NOMO-1 (cell line): ENCODE data around the gene SSBP4.

Source experiments
- DNase-seq, 2 experiments: peaks; one replicate each; lab custom pipeline; 2025; ENCODE audit not compliant: unreplicated experiment in 2 of 2; lab: John Stamatoyannopoulos, UW

The SSBP4 gene

GRCh38 chr19:18464646-18465045, 45.4 kb downstream of the SSBP4 start:
- no peak for DNase-seq

DNA sequence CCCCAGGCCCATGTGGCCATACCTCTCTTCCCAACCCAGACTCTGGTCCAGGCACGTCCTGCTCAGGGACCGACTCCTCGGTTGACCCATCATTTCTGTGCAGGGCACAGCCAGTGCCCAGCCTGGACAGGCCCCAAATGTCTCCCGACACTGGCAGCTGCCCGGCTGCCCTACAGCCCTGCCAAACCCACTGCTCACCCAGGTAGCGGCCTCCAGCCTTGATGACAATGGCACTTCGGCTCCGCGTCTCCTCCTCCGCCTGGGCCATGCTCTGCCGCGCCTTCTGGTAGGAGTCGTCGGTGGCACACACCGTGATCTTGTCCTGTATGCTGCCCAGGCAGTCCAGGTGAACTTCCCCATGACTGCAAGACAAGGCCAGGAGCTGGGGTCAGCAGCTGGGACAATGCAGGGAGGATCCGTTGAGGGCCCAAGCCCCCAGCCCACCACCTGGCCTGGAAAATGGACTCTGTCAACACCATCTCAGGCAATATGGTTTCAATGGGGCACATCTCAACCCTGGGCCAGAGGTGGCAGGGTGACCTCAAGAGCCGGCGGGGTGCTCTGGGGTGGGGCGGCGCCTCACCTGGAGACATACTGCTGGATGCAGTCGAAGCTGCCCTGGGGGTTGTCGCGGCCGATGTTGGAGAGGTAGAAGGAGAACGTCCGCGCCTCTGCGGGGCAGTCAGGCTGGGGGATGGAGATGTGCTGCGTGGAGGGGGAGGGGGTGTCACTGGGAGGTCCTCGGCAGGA, 46.2 kb downstream of the SSBP4 start:
- DNase-seq: no peak

DNA sequence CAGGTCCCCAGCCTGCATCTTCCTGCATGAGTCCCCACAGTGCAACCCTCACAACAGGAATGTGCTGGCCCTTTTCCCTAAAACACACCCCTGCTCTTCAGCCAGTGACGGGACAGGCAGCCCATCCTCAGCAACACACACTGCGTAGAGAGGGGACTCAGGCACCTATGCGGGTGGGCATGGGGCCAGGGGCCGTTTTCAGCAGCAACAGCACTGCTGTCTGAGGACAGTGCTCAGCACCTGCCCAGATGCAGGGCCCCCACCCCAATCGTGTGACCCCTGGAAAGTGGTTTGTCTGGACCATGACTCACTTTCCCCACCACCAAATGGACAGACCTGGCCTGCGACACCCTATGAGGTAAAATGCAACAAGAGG, 46.8 kb downstream of the SSBP4 start:
- DNase-seq: no peak

DNA sequence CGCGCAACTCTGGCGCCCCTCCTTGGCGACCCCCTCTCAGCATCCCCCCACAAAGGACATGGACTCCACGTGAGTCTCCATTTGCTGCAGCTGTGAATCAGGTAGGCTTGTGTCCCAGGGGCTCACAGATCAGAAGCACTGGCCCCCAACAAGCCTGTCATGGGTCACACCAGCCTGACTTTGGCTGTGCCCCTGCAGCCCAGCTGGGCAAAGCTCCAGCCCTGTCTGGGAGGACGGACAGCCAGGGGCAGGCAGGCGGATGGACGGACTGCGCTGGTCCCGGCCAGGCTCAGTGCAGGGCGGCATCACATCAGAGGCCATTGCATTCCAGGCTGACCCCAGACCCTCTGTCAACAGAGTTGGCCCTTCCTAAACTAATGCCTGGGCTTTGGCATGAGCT, 47.2 kb downstream of the SSBP4 start:
- no peak for DNase-seq

DNA sequence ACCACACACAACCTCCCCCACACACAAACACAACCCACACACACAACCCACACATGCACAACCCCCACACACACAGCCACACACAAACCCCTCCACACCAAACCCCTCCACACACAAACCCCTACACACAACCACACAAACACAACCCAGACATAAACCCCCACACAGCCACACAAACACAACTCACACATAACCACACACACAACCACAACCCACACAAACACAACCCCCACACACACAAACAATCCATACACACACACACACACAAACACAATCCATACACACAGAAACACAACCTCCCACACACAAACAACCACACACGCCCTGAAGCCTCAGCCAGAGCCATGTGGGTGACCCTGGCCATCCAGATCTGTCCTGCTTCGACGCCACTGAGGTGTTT, 48.8 kb downstream of the SSBP4 start:
- DNase-seq: no peak

DNA sequence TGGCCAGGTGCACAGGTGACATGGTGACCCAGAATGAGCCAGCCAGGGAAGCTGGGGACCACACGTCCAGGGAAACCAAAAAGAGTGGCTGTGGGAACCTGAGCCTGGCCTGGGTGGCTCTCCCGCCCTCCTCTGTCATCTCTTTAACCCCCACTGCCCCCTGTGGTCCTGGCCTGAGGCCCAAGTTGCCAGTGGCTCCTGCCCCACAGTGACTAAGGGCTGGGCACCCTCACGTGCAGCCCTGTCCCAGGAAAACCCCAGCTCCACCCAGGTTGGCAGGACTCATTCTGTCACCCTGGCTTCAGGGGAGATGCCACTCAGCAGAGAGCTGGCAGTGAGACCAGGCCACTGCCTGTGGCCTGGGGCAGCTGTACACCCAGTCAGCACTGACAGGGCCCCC, 49.3 kb downstream of the SSBP4 start:
- no peak for DNase-seq

DNA sequence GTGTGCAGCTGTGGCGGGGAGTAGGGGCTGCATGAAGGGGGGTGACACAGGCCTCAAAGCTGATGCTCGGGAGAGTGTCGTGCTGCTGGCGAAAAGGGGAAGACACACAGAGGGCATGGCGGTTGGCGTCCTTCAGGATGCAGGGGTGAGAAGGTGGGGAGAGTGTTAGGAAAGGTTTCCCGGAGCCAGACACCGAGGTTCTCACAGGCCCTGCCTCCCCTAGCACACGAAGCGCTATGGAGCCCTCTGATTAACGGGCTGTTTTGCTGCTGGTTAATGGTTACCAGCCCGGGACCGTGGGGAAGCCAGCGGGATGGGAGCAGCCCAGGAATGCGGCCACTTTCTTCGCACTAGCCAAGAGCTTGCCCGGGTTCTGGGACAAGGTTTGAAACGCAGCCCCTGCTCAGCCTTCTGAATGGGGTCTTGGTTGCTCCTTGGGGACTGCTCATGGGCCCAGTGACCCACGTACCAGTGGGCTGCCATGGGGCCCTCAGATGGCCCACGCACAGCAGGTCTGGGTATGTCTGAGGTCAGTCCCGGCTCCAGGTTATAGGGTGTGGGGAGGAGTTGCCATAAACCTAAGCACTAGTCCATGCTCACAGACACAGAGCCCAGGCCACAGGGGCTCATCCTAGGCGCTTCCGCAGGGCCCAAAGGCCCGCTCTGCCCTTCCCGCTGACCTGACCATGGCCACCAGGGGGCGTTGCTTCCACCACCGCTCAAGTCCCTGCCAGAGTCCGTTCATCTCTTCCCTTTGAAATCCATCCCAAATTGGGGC, 50.1 kb downstream of the SSBP4 start:
- DNase-seq: peak; percentile 38

DNA sequence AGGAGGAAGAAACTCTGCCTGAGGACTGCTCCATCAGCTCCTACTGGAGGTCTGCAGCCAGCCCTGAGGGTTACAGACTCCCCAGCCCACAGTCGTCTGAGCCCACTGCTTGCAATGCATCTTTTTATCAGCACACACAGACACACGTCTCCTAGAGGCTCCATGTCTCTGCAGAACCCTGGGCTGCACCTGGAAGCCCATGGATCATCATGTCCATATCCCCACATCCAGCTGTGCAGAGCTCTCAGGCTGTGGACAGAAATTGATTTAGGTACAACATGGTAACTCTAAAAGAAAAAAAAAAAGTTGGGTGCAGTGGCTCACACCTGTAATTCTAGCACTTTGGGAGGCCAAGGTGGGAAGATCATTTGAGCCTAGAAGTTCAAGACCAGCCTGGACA, 51.6 kb downstream of the SSBP4 start:
- DNase-seq: no peak

- DNase-seq: no peak
These were observed 54.0 kb downstream of the SSBP4 start for GRCh38 chr19:18473003-18473705.

DNA sequence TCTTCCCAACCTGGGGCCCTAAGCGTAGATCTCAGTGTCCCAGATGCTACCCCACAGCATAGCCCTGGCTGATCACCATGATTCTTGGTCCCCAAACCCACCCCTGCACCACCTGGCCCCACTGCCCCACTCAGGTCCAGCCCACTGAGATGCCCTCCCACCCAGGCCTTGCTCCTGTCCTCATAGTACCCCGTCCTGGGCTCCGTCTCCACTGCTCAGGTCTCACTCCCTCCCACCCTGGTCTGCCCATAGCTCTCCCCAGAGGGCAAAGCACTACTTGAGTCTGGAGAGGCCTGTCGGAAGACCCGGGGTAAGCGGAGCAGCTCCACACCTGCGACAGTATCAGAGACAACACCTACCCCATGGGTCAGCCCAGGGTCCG, 54.5 kb downstream of the SSBP4 start:
- DNase-seq: no peak

DNA sequence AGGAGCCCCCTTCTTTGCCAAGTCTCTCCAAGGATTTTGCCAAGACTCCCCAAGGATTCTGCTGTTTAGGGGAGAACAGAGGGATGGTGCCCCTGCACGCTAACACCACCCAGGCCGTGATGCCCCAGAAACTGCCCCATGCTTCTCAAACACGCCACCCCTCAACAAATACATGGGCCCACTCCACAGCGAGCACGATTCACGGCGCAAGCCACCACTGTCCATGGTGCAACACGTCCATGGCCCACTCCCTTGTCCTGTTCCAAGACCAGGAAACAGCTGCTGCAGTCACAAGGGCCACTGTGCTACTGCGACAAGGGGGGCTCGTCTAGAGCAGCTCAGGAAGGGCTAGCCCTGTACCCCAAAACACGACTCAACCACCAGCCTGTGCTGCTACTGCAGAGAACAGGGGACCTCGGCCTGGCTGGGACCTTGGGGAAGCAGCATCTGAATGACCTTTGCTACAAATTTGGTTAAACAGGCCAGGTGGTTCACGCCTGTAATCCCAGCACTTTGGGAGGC, 55.2 kb downstream of the SSBP4 start:
- DNase-seq: no peak

- DNase-seq: no peak
These were observed 55.8 kb downstream of the SSBP4 start for GRCh38 chr19:18475004-18475453.

GRCh38 chr19:18475762-18476331, 56.6 kb downstream of the SSBP4 start:
- no peak for DNase-seq

- DNase-seq: no peak
These were observed 57.4 kb downstream of the SSBP4 start for GRCh38 chr19:18476507-18477041.

DNA sequence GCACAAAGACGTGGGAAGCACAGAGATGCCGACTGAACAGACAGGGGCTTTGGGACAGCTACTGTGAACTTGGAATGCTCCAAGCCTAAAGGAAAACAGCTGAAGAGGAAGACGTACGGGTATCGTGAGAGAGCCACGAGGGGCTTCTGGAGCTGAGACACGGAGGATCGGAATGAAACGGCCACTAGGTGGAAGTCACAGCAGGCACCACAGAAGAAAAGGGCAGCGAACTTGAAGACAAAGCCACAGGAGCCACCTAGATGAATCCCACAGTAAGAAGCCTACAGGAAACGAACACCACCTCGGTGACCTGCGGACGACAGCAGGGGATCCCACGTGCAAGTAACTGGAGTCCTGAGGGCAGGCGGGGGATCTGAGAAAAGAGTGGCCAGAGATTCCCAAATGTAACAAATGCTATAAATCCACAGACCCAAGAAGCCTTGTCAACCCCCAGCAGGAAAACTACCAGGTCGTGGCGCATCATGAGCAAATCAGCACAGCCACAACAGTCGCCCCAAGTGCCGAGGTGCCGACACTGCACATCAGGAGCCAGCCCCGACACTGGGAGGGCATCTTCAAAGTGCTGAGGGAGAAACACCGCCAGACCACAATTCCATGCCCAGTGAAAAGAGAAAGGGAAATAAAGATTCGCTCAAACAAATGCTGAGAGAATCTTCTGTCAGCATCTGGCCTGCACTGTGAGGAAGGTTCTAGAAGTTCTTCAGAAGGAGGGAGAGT, 58.0 kb downstream of the SSBP4 start:
- DNase-seq: peak in 1 of 2 experiments; percentile 13

GRCh38 chr19:18477974-18478373, 58.8 kb downstream of the SSBP4 start:
- no peak for DNase-seq

DNA sequence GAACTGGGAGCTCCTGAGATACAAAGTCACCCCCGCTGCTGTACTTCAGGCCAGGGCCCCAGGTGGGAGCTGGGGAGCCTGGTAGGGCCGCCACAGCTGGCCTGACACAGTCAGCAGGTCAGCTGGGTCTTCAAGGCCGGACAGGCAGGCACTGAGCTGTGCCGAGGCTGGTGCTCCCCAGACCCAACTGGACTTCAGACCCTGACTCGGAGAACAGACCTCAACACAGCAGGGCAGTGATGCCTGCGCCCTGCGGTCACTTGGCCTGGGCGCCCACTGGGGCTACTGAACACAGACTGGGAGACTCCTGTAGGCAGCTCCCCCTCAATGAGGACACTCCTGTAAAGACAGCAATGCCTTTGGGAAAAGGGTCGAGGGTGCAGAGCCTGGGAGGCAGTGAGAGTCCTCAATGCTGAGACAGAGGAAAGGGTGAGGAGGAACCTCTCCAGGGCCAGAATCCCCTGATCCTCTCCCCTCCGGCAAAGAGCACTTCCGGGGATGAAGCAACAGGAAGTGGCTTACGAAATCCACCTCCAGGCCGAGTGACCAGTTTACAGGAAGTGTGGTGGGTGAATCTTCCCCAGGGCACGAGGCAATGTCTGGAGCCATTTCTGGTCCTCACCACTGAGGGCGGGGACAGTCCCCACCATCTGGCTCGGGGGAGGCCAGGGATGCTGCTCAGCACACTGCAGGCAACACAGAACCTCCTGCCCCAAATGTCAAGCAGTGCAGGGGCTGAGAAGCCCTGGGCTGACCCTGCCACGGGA, 59.5 kb downstream of the SSBP4 start:
- peak; percentile 87 to 96 for DNase-seq

DNA sequence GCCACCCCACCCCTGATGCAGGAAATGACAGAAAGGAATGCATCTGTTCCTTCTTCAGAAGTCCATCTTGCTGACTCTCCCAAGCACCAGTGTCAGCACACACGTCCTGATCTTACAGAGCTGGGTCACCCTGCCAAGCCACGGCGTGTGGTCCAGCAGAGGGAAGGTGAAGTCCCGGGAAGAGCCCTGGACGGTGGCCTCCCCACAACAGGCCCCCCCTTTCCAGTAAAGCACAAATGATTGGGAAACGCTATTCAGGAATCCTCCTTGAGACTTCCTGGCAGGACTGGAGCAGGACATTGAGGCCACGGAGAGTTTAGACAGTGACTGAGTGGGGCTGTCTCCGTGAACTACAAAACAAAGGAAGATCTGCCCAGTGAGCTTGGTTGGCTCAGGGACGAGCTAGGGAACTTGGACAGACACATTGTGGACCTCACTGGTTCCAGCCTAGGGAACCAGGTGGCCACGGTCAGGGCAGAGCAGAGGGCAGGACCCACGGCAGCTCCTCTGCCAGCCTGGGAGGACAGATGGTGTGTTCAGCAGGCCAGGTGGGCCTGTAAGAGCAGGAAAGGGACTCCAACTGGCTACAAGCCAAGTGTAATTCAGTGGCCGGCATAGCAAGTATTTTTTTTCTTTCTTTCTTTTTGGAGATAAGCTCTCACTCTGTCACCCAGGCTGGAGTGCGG, 61.0 kb downstream of the SSBP4 start:
- no peak for DNase-seq
